NB4 (cell line): ENCODE results near the gene FAM181A.

Source experiments
- CTCF ChIP-seq: IDR thresholded peaks from one replicate; pipeline ENCODE4 v1.5.1; 2012; ENCODE audit warnings: low read depth, low read length
- MYC ChIP-seq: IDR thresholded peaks from 2 replicates; pipeline ENCODE4 v1.6.1; 2011; ENCODE audit warnings: low read depth, low read length
- POLR2A ChIP-seq: IDR thresholded peaks from 2 replicates; pipeline ENCODE4 v1.6.1; 2011; ENCODE audit warnings: mild to moderate bottlenecking; ENCODE audit not compliant: insufficient read length; ENCODE audit errors: extremely low read depth
- TF ChIP-seq, protein P1 (sequence below): IDR thresholded peaks from 2 replicates; pipeline ENCODE4 v1.6.1; 2011; ENCODE audit warnings: low read depth, low read length

DNA sequence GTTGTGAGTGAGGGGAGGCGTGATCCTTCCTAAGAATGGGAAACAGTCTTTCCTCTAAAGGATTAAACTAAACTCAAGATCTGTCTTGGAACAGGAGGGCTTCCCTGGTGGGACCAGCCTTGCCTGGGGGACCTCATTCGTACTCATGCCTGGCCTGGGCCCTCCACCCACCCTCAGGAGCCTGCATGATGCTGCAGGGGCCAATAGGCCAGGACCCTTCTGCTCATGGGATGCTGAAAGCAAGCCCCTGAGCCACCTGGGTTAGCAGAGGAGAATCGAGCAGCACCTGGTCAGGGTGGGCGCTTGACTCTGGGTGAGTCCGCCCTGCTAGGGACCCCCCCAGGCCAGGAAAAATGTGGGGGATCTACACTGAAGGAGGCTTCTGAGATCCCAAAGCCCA lies 48.3 kb upstream of the FAM181A start:
- no peak for TF ChIP-seq POLR2A
- TF ChIP-seq CTCF, result no peak
- TF ChIP-seq, protein P1, sequence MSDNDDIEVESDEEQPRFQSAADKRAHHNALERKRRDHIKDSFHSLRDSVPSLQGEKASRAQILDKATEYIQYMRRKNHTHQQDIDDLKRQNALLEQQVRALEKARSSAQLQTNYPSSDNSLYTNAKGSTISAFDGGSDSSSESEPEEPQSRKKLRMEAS, result no peak
- no peak for TF ChIP-seq MYC
